Right kidney (tissue), 1 donor: Measurements from ENCODE around the gene SEL1L3.

Source experiments
- DNase-seq: peaks from one replicate; pipeline ENCODE4 v3.0.0-alpha.2; 2016

Gene SEL1L3

GRCh38 chr4:25818371-25818871 is 44.4 kb downstream of the SEL1L3 start:
- DNase-seq, result no peak

- no peak for DNase-seq
Observed at GRCh38 chr4:25817059-25817681, 45.6 kb downstream of the SEL1L3 start.

DNA sequence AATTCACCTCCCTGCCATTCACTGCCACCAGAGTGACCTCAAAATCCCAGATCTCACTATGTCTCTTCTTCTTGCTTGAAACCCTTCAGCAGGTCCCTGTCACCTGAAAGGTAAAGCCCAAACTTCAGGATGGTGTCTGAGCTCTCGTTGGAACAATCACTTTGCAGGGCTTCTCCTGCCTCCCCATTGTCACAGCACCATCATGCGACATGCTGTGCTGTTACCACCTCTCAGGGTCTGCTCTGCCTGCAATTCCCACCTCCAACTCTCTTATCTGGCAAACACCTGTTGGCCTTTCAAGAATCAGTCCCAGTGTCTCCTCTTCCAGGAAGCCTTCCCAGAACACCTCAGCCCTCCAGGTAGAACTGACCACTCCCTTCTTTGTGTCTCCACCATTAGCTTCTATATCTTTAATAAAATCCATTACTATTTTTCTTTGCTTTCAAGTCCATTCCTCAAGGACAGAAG is 46.2 kb downstream of the SEL1L3 start:
- no peak for DNase-seq

- no peak for DNase-seq
Observed at GRCh38 chr4:25815586-25815985, 47.2 kb downstream of the SEL1L3 start.

GRCh38 chr4:25814301-25815136 is 48.3 kb downstream of the SEL1L3 start:
- no peak for DNase-seq

DNA sequence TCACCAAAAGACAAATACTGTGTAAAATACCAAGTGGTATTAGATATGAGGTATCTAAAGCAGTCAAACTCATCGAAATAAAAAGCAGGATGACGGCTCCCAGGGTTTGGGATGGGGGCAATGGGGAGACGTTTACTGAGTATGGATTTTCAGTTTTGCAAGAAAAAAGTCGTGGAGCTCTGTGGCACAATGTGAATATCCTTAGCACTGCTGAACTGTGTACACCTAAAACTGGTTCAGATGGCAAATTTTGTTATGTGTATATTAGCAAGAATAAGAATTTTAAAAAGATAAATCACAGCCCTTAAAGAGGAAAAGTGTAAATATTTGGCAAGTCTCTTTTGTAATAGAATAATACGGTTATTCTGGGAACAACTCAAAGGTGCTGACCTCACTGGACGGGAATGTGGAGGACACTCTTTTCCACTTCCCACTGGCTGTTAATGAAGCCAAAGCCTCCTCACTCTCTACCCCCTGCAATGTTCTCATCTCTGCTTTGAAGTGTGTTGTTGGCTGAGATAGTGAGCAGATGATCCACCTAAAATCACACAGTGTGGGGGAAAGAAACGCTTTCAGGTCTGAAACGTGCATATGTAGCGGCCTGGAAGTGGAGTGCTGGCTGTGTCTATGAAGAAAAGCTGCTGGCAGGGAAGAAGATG is 49.2 kb downstream of the SEL1L3 start:
- no peak for DNase-seq

DNA sequence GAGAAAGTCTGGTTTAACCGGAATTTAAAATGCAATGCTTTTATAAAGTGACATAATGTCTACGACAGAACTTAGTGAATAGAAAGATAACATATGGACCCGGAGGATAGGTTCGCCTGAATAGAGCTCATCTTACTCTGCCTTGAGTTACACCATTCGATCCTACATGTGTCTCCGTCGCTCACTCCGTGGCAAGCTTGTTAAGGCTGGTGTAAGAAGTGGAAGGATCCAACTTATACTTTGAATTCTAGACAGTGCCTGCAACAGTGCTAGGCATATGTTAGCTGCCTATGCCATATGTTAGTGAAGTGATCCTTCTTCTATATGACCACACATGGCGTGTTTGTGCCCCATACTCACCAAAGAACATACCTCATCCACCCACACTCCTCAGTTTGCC is 50.9 kb downstream of the SEL1L3 start:
- no peak for DNase-seq

GRCh38 chr4:25811374-25811690 is 51.5 kb downstream of the SEL1L3 start:
- DNase-seq, result no peak

DNA sequence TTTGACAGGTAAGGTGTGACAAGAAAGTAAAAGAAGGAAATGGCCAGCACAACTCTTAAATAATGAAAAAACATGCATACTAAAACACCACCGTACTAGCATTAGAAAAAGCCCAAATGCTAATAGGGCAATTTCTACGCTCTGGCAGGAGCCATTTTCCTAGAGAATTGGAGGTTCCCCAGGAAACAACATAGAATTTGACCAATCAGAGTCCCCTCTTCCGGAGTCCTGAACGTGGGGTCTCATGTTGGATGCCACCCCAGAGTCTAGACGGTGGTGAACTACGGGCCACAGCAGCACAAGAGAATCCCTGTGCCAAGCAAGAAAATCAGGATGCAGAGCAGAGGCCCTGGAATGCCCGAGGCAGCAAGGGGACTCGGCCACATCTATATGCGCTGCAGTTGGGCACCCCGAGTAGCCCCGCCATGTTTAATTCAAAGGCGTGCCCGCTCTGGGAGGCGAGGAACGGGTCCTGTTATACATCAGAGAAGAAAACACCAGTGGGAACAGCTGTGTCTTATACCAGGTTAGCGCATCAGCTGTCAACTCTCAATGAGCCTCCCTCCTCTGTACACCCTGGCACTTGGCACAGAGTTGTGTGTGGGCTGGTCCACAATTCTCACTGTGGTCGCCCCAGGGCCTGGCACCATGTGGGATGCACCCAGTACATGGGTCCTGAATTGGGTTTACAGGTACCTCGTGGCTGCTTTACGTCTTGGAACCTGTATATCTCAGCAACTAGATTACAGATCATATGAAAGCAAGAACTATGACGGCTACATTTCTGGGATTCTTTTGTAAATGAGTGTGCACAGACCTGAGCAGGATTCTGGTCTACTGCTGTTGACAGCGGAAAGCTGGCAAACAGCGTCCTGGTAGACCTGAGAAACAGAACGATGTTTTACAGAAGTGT is 52.1 kb downstream of the SEL1L3 start:
- DNase-seq, result no peak

DNA sequence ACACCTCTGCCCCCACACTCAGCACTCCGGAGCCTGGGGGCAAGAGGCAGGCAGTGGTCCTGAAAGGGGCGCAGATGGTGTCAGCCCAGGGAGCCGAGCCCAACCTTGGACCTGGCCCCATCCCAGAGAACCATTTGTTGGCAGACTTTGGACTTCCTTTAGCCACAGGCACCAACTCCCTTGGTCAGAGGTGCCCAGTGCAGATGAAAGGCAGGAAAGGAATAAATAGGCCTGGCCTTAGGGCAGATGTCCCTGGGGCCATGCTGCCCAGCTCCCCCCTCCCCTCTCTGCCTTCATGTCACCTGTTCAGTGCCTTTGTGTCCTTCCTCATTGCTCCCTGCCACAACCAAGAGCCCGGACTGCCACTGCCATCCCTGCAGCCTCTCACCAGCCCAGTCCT is 52.8 kb downstream of the SEL1L3 start:
- DNase-seq, result no peak

DNA sequence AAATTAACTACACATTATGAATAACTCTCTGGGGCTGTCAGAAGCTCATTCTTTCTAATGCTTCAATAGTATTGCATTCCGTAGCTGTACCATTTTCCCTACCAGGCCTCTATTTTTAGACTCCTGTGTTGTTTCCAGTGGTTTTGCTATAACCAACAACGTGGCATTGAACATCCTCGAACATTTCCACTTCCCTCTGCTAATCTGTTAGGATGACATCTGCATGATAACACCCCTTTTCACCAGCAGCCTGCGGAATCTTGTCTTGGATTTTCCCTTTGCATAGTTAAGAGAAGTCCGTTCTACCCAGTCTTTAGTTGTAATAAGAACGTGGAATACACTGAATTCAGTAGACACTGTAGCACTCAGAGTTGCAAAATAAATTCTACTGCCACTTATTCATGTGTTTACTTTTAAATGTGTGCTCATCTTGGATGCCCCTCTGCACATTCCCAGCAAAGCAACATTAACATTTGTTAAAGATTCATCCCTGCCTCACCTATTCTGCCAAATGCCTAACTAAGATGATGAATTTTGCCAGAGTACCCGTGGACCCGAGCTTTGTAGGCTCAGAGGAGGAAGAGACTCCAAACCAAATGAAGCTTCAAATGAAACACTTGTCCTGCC is 55.6 kb downstream of the SEL1L3 start:
- DNase-seq, result no peak

- no peak for DNase-seq
Observed at GRCh38 chr4:25805255-25805860, 57.4 kb downstream of the SEL1L3 start.

GRCh38 chr4:25803720-25804225 is 59.0 kb downstream of the SEL1L3 start:
- no peak for DNase-seq

GRCh38 chr4:25801594-25801993 is 61.2 kb downstream of the SEL1L3 start:
- DNase-seq, result no peak

DNA sequence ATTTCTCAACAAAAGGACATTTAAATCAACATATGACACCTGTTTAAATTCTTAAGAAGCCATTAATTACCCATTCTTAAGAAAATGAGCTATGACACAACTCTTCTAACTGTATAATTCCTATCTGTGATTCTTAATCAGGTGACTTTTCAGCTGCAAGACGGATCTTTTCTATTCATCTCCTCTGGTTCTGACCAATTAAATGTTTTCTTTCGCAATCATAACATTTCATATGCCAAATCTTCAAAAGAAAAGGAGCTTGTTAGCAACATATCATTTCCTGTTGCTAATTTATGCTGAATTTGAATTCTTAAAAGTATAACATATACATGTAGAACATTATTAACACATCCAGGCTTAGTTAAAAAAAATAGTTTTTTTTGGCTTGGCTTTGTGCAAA is 62.5 kb downstream of the SEL1L3 start:
- DNase-seq, result no peak

- DNase-seq, result no peak
Observed at GRCh38 chr4:25799522-25799921, 63.3 kb downstream of the SEL1L3 start.

- no peak for DNase-seq
Observed at GRCh38 chr4:25797136-25797535, 65.7 kb downstream of the SEL1L3 start.

DNA sequence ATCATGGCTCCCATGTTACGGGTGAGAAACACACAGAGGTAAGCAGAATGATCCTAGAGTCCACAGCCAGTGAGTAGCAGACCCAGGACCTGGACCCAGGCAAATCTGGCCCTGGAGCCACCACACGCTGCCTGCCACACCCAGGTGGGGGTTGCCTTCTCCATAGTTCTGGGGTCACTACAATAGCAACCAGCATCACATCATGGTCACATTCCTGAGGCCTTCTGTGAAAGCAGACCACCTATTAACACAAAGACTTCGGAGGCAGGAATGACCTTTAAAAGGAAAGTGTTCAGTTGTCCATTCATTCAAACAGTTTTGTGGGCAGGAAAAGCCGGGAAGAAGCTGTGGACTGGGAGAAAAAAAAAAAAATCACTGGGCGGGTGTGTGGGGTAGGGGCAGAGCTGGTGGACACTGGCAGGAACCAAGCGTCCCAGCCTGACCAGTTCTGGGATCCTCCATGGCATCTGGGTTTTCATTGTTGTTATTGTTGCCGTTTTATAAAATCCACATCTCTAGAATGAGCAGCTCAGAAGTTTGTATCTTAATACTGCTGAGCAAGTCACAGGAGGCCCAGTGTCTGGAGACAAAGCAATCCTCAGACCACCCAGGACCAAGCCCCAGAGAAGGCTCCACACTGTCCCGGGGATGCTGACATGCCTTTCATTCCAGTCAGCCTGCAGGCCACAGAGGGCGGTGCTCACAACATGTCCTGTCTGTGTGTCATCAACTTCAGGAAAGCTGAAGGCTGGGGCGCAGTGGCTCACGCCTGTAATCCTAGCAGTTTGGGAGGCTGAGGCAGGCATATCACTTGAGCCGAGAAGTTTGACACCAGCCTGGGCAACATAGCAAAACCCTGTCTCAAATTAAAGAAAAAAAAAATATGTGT is 67.0 kb downstream of the SEL1L3 start:
- no peak for DNase-seq

DNA sequence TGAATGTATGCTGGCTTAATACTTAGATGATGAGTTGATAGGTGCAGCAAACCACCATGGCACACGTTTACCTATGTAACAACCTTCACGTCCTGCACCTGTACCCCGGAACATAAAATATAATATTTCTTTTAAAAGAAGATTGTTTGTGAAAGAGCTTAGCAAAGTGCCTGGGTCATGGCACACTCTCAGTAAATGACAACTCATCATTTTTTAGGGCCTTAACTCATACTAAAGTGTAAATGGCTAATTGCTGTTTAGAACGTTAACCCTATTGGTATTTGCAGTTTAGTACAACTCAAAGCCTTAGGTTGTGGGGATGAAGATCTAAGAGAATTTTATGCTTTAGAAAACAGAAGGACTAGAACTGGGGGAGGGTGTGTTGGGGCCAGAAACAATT is 67.7 kb downstream of the SEL1L3 start:
- DNase-seq, result no peak

DNA sequence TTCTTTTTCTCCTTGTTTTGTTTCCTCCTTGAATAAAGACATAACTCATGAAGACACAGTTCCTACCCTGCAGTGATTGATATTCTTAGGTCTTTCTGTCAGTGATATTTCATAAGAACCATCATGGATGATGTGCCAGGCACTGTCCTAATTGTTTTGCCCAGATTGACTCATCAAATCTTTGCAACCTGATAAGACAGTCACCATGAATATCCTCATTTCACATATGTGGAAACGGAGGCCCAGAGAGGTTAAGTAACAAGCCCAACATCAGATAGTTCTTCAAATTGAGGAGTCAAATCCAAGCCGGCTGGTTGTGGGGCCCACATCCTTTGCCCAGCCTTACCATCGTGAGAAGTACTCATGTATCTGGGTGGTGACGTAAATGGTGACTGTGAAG is 69.9 kb downstream of the SEL1L3 start:
- DNase-seq, result no peak
